HL-60/S4 treated with phorbol 12-myristate 13-acetate at 8.2 ng/mL for 4 days and 3 days (cell line): ENCODE data around the gene RNF26.

Source experiments
- in situ Hi-C: fragments of 300-500 bp; cut with MboI; formaldehyde crosslinking; loops from 2 replicates; pipeline ENCODE4 v1.15.0; 2022; ENCODE audit warnings: low sequenced_read_pairs

Gene RNF26

GRCh38 chr11:119347940-119348605 is 13.7 kb downstream of the RNF26 start:
- in situ Hi-C loops = no loop called here

- in situ Hi-C loops = no loop called here
These were observed 16.0 kb downstream of the RNF26 start for GRCh38 chr11:119350302-119350701.

GRCh38 chr11:119351232-119351631 is 16.9 kb downstream of the RNF26 start:
- in situ Hi-C loops = no loop called here

- in situ Hi-C loops = no loop called here
These were observed 18.5 kb downstream of the RNF26 start for GRCh38 chr11:119352857-119353260.

GRCh38 chr11:119355091-119355843 is 20.9 kb downstream of the RNF26 start:
- in situ Hi-C loops = no loop called here

- in situ Hi-C loops = no loop called here
These were observed 22.2 kb downstream of the RNF26 start for GRCh38 chr11:119356349-119357031.

- in situ Hi-C loops = no loop called here
These were observed 22.7 kb downstream of the RNF26 start for GRCh38 chr11:119357074-119357473.

- in situ Hi-C loops = no loop called here
These were observed 25.3 kb downstream of the RNF26 start for GRCh38 chr11:119359365-119360214.

GRCh38 chr11:119361056-119361787 is 26.9 kb downstream of the RNF26 start:
- in situ Hi-C loops = no loop called here

- in situ Hi-C loops = no loop called here
These were observed 27.8 kb downstream of the RNF26 start for GRCh38 chr11:119361941-119362725.

GRCh38 chr11:119362741-119363080 is 28.4 kb downstream of the RNF26 start:
- in situ Hi-C loops = no loop called here

- in situ Hi-C loops = no loop called here
These were observed 28.9 kb downstream of the RNF26 start for GRCh38 chr11:119363081-119363850.

- in situ Hi-C loops = no loop called here
These were observed 29.7 kb downstream of the RNF26 start for GRCh38 chr11:119363851-119364590.

GRCh38 chr11:119365071-119365591 is 30.8 kb downstream of the RNF26 start:
- in situ Hi-C loops = no loop called here

- in situ Hi-C loops = no loop called here
These were observed 32.6 kb downstream of the RNF26 start for GRCh38 chr11:119366690-119367620.

- in situ Hi-C loops = no loop called here
These were observed 33.4 kb downstream of the RNF26 start for GRCh38 chr11:119367661-119368120.
